WTC11 (cell line): ENCODE results near the gene FRMD5. TPM values are rescaled to one million over a fixed set of nuclear protein-coding genes. Genes with fewer than 3 reads are reported as not detected.

Source experiments
- ATAC-seq: fragments of 200-7000 bp; cut with Tn5 transposase; 2 replicates; pipeline ENCODE4 v1.10.0; 2021; ENCODE audit warnings: mild to moderate bottlenecking, moderate library complexity
- CTCF ChIA-PET: fragments of 300-600 bp; sonication (Branson Sonifier 250); formaldehyde crosslinking; loops from one replicate; lab custom pipeline; 2021; ENCODE audit warnings: antibody characterized with exemption; lab: Charles Lee
- POLR2A ChIA-PET: fragments of 350-600 bp; sonication (Branson Sonifier 250); formaldehyde crosslinking; loops from one replicate; lab custom pipeline; 2021; ENCODE audit warnings: antibody characterized with exemption; lab: Charles Lee
- DNase-seq: peaks from one replicate; pipeline ENCODE4 v3.0.0; 2021; ENCODE audit warnings: low spot score
- H3K27ac Mint-ChIP-seq: 2 replicates; pipeline ENCODE4 v1.8.0; 2021; ENCODE audit warnings: mixed read lengths
- H3K27me3 Mint-ChIP-seq: 2 replicates; pipeline ENCODE4 v1.8.0; 2021; ENCODE audit warnings: low read depth, mild to moderate bottlenecking, moderate library complexity, mixed read lengths
- H3K36me3 Mint-ChIP-seq: 2 replicates; pipeline ENCODE4 v1.8.0; 2021; ENCODE audit warnings: mixed read lengths
- H3K4me1 Mint-ChIP-seq: 2 replicates; pipeline ENCODE4 v1.8.0; 2022; ENCODE audit warnings: mixed read lengths
- H3K4me3 Mint-ChIP-seq: 2 replicates; pipeline ENCODE4 v1.8.0; 2021; ENCODE audit warnings: mild to moderate bottlenecking, moderate library complexity, mixed read lengths
- H3K9me3 Mint-ChIP-seq: 2 replicates; pipeline ENCODE4 v1.8.0; 2021; ENCODE audit warnings: mixed read lengths
- ARID4B ChIP-seq: sonication (generic); formaldehyde crosslinking; IDR thresholded peaks from 2 replicates; pipeline ENCODE4 v1.8.0; 2023; ENCODE audit warnings: missing genetic modification reagents, mild to moderate bottlenecking, borderline replicate concordance
- ATF1 ChIP-seq: sonication (generic); formaldehyde crosslinking; IDR thresholded peaks from 2 replicates; pipeline ENCODE4 v1.8.1; 2023; ENCODE audit warnings: mild to moderate bottlenecking, moderate library complexity, missing genetic modification reagents
- CREM ChIP-seq: sonication (generic); formaldehyde crosslinking; IDR thresholded peaks from 2 replicates; pipeline ENCODE4 v1.8.1; 2022; ENCODE audit warnings: mild to moderate bottlenecking, missing genetic modification reagents, moderate library complexity
- CTCF ChIP-seq: fragments of 200-600 bp; IDR thresholded peaks from 2 replicates; pipeline ENCODE4 v1.8.0; 2022; ENCODE audit warnings: antibody characterized with exemption
- E2F4 ChIP-seq: sonication (generic); formaldehyde crosslinking; IDR thresholded peaks from 2 replicates; pipeline ENCODE4 v1.8.1; 2022; ENCODE audit warnings: low read depth, mild to moderate bottlenecking, moderate library complexity, missing genetic modification reagents, borderline replicate concordance
- ELF4 ChIP-seq: sonication (generic); formaldehyde crosslinking; IDR thresholded peaks from 2 replicates; pipeline ENCODE4 v1.8.1; 2022; ENCODE audit warnings: low read depth, mild to moderate bottlenecking, moderate library complexity, missing genetic modification reagents
- ETV6 ChIP-seq: sonication (generic); formaldehyde crosslinking; IDR thresholded peaks from 2 replicates; pipeline ENCODE4 v1.8.1; 2022; ENCODE audit warnings: mild to moderate bottlenecking, missing genetic modification reagents
- FOXK1 ChIP-seq: sonication (generic); formaldehyde crosslinking; IDR thresholded peaks from 2 replicates; pipeline ENCODE4 v1.8.0; 2022; ENCODE audit warnings: mild to moderate bottlenecking, moderate library complexity, missing genetic modification reagents
- IRF1 ChIP-seq: sonication (generic); formaldehyde crosslinking; IDR thresholded peaks from 2 replicates; pipeline ENCODE4 v1.8.0; 2023; ENCODE audit warnings: missing genetic modification reagents
- JAZF1 ChIP-seq: fragments of 250-450 bp; sonication (Bioruptor Pico); IDR thresholded peaks from 2 replicates; pipeline ENCODE4 v1.9.0; 2021; ENCODE audit warnings: moderate library complexity, mild to moderate bottlenecking, inconsistent platforms
- NFYB ChIP-seq: sonication (generic); formaldehyde crosslinking; conservative IDR thresholded peaks from 2 replicates; pipeline ENCODE4 v1.8.0; 2022; ENCODE audit warnings: low read depth, missing genetic modification reagents
- NR1H2 ChIP-seq: sonication (generic); formaldehyde crosslinking; IDR thresholded peaks from 2 replicates; pipeline ENCODE4 v1.9.0; 2021; ENCODE audit warnings: mild to moderate bottlenecking, moderate library complexity, missing genetic modification reagents
- ZNF121 ChIP-seq: sonication (generic); formaldehyde crosslinking; IDR thresholded peaks from 2 replicates; pipeline ENCODE4 v1.8.0; 2023; ENCODE audit warnings: missing genetic modification reagents
- ZNF281 ChIP-seq: sonication (generic); formaldehyde crosslinking; IDR thresholded peaks from 2 replicates; pipeline ENCODE4 v1.8.0; 2023; ENCODE audit warnings: mild to moderate bottlenecking, missing genetic modification reagents
- ZNF532 ChIP-seq: fragments of 250-450 bp; sonication (Bioruptor Pico); IDR thresholded peaks from 2 replicates; pipeline ENCODE4 v1.9.0; 2021; ENCODE audit warnings: mild to moderate bottlenecking, borderline replicate concordance
- total RNA-seq: library from RNA; stranded (reverse); gene quantifications from 3 replicates; pipeline ENCODE4 v1.2.3, GENCODE V29; 2021

FRMD5 gene
- total RNA-seq, 1 experiment from 2014 or later, result 14.1 TPM

- TF ChIP-seq NFYB, result no peak
- no peak for TF ChIP-seq ZNF532 (CRISPR knock-in tag)
- no peak for TF ChIP-seq ELF4 (CRISPR knock-in tag)
- TF ChIP-seq JAZF1 (CRISPR knock-in tag), result no peak
- TF ChIP-seq CTCF, result no peak
- TF ChIP-seq E2F4 (CRISPR knock-in tag), result no peak
- TF ChIP-seq ARID4B, result no peak
- Mint-ChIP-seq H3K36me3 (peaks cover 11% of the 10 kb centered on the region; the same call in 1 of the 2 replicates), H3K4me1 (peaks cover 15% of the 10 kb centered on the region), H3K9me3 (no peaks in the 10 kb centered on the region), H3K4me3 (no peak overlapping the region), H3K27me3 (no peaks in the 10 kb centered on the region), H3K27ac (no peak overlapping the region)
- no peak for ATAC-seq
- DNase-seq, result no peak
- POLR2A ChIA-PET, result no interaction called here
- CTCF ChIA-PET, result interaction anchor here (0.7 to 1.3 kb wide), 2 partner anchors 9 to 624 kb away, joined by 3 to 4 read pairs; no protein-coding TSS in a partner anchor
Observed at GRCh38 chr15:43876872-43877271, 318.2 kb downstream of the FRMD5 start.

- DNase-seq (no peak), ATAC-seq (no peak)
- H3K4me3 Mint-ChIP-seq, result no peak overlapping the region
- H3K27me3 Mint-ChIP-seq, result no peaks in the 10 kb centered on the region
- peaks cover 11% of the 10 kb centered on the region; the same call in 1 of the 2 replicates for H3K36me3 Mint-ChIP-seq
- TF ChIP-seq ZNF281 (CRISPR knock-in tag) (no peak), FOXK1 (no peak), CREM (CRISPR knock-in tag) (no peak), ATF1 (CRISPR knock-in tag) (no peak), ZNF121 (CRISPR knock-in tag) (no peak), NR1H2 (CRISPR knock-in tag) (no peak), ETV6 (no peak), IRF1 (no peak), E2F4 (CRISPR knock-in tag) (no peak)
- H3K27ac Mint-ChIP-seq, result no peak overlapping the region
- ChIA-PET CTCF (interaction anchor here (1.2 to 6.5 kb wide), 2 partner anchors 8 to 628 kb away, joined by 3 to 45 read pairs; no protein-coding TSS in a partner anchor), POLR2A (no interaction called here)
- no peaks in the 10 kb centered on the region for H3K4me1 Mint-ChIP-seq
- H3K9me3 Mint-ChIP-seq, result no peaks in the 10 kb centered on the region
Observed at GRCh38 chr15:43873651-43874050, 321.4 kb downstream of the FRMD5 start.
